Neural progenitor cell (in vitro differentiated cells): ENCODE results near the gene BCKDK. TPM values are rescaled to one million over a fixed set of nuclear protein-coding genes. Genes with fewer than 3 reads are reported as not detected.

Experiments used
- DNase-seq: peaks from one replicate; pipeline ENCODE4 v3.0.0-alpha.2; 2016; ENCODE audit warnings: low spot score
- H2AFZ ChIP-seq: fragments of 200-600 bp; sonication (generic); replicated peaks from 2 replicates; pipeline ENCODE4 v1.6.1; 2016; ENCODE audit warnings: antibody characterized with exemption
- H3F3A ChIP-seq: fragments of 200-600 bp; sonication (generic); 2 replicates; pipeline ENCODE4 v1.6.1; 2016; ENCODE audit warnings: antibody characterized with exemption, low read depth
- H3K27ac ChIP-seq: fragments of 200-600 bp; sonication (generic); 2 replicates; pipeline ENCODE4 v1.5.1; 2016; ENCODE audit warnings: mild to moderate bottlenecking
- H3K27me3 ChIP-seq: fragments of 200-600 bp; sonication (generic); 2 replicates; pipeline ENCODE4 v1.6.1; 2016; ENCODE audit warnings: mild to moderate bottlenecking, moderate library complexity
- H3K36me3 ChIP-seq: fragments of 200-600 bp; sonication (generic); 2 replicates; pipeline ENCODE4 v1.5.1; 2016
- H3K4me1 ChIP-seq: fragments of 200-600 bp; sonication (generic); 2 replicates; pipeline ENCODE4 v1.6.1; 2016; ENCODE audit warnings: mixed run types
- H3K4me2 ChIP-seq: fragments of 200-600 bp; sonication (generic); 2 replicates; pipeline ENCODE4 v1.6.1; 2016
- H3K4me3 ChIP-seq: fragments of 200-600 bp; sonication (generic); 2 replicates; pipeline ENCODE4 v1.5.1; 2016
- H3K79me2 ChIP-seq: fragments of 200-600 bp; sonication (generic); 2 replicates; pipeline ENCODE4 v1.6.1; 2016; ENCODE audit warnings: low read depth
- H3K9ac ChIP-seq: fragments of 200-600 bp; sonication (generic); 2 replicates; pipeline ENCODE4 v1.6.1; 2016
- H3K9me3 ChIP-seq: fragments of 200-600 bp; sonication (generic); 2 replicates; pipeline ENCODE4 v1.5.1; 2016; ENCODE audit warnings: low read depth
- H4K20me1 ChIP-seq: fragments of 200-600 bp; sonication (generic); 2 replicates; pipeline ENCODE4 v1.6.1; 2016; ENCODE audit warnings: low read depth
- H3K27ac Mint-ChIP-seq: 3 replicates; pipeline ENCODE4 v1.8.0; 2021; ENCODE audit warnings: mixed read lengths
- H3K27me3 Mint-ChIP-seq: 2 replicates; pipeline ENCODE4 v1.8.0; 2022; ENCODE audit warnings: low read depth, mild to moderate bottlenecking, inconsistent platforms, moderate library complexity, mixed read lengths; ENCODE audit not compliant: insufficient read depth
- H3K36me3 Mint-ChIP-seq: 3 replicates; pipeline ENCODE4 v1.8.0; 2021; ENCODE audit warnings: mixed read lengths
- H3K4me1 Mint-ChIP-seq: 3 replicates; pipeline ENCODE4 v1.8.0; 2021; ENCODE audit warnings: mixed read lengths
- H3K4me3 Mint-ChIP-seq: 3 replicates; pipeline ENCODE4 v1.8.0; 2021; ENCODE audit warnings: mild to moderate bottlenecking, moderate library complexity, mixed read lengths
- H3K9me3 Mint-ChIP-seq: 3 replicates; pipeline ENCODE4 v1.8.0; 2020; ENCODE audit warnings: mixed read lengths
- CTCF ChIP-seq: fragments of 200-600 bp; sonication (generic); IDR thresholded peaks from 2 replicates; pipeline ENCODE4 v1.5.1; 2017; ENCODE audit warnings: antibody characterized with exemption, mild to moderate bottlenecking
- EZH2 ChIP-seq: fragments of 200-600 bp; sonication (generic); IDR thresholded peaks from 2 replicates; pipeline ENCODE4 v1.6.1; 2017; ENCODE audit warnings: antibody characterized with exemption, mild to moderate bottlenecking, moderate library complexity
- EZH2phosphoT487 ChIP-seq: fragments of 200-600 bp; sonication (generic); IDR thresholded peaks from 2 replicates; pipeline ENCODE4 v1.6.1; 2017; ENCODE audit warnings: antibody characterized with exemption
- total RNA-seq: library from RNA; depleted of rRNA; stranded (reverse); fragments of >200 nt; gene quantifications from 2 replicates; pipeline ENCODE4 v1.2.3, GENCODE V29; 2015; ENCODE audit warnings: low replicate concordance

Gene BCKDK
- total RNA-seq, 1 donor from 2014 or later = 19.8 TPM

- Histone ChIP-seq H3K79me2 (peaks cover 31% of the 10 kb centered on the region), H3K36me3 (no peaks in the 10 kb centered on the region), H3K4me2 (no peak overlapping the region), H4K20me1 (peaks cover 59% of the 10 kb centered on the region), H3K27ac (no peak overlapping the region), H3K9ac (no peak overlapping the region), H3F3A (peaks cover 10% of the 10 kb centered on the region), H3K4me1 (peaks cover 6% of the 10 kb centered on the region), H2AFZ (no peak overlapping the region), H3K4me3 (no peak overlapping the region), H3K27me3 (no peaks in the 10 kb centered on the region), H3K9me3 (no peaks in the 10 kb centered on the region)
- TF ChIP-seq CTCF (no peak), EZH2phosphoT487 (no peak), EZH2 (no peak)
- H3K9me3 Mint-ChIP-seq = no peaks in the 10 kb centered on the region
- peaks cover 10% of the 10 kb centered on the region for H3K4me1 Mint-ChIP-seq
- H3K27ac Mint-ChIP-seq = no peak overlapping the region
- peaks cover 24% of the 10 kb centered on the region for H3K36me3 Mint-ChIP-seq
- H3K27me3 Mint-ChIP-seq = peaks cover 13% of the 10 kb centered on the region
- no peak overlapping the region for H3K4me3 Mint-ChIP-seq
- DNase-seq = no peak
Measured at GRCh38 chr16:31079342-31079944, 28.7 kb upstream of the BCKDK start.

GRCh38 chr16:31080035-31080629 is 28.1 kb upstream of the BCKDK start:
- Histone ChIP-seq H3K36me3 (no peaks in the 10 kb centered on the region), H3K27ac (no peak overlapping the region), H3K4me2 (no peak overlapping the region), H3K4me3 (no peak overlapping the region), H3K4me1 (peaks cover 5% of the 10 kb centered on the region), H3K79me2 (peaks cover 25% of the 10 kb centered on the region), H3K27me3 (no peaks in the 10 kb centered on the region), H2AFZ (no peak overlapping the region), H3K9ac (no peak overlapping the region), H3F3A (peaks cover 3% of the 10 kb centered on the region), H4K20me1 (peaks cover 59% of the 10 kb centered on the region), H3K9me3 (no peaks in the 10 kb centered on the region)
- TF ChIP-seq EZH2 = no peak
- TF ChIP-seq CTCF = no peak
- TF ChIP-seq EZH2phosphoT487 = no peak
- Mint-ChIP-seq H3K27me3 (peaks cover 10% of the 10 kb centered on the region), H3K4me1 (peaks cover 3% of the 10 kb centered on the region), H3K9me3 (no peaks in the 10 kb centered on the region), H3K4me3 (no peak overlapping the region), H3K36me3 (peaks cover 24% of the 10 kb centered on the region), H3K27ac (no peak overlapping the region)
- no peak for DNase-seq

- Histone ChIP-seq H3F3A (no peaks in the 10 kb centered on the region), H3K9me3 (no peaks in the 10 kb centered on the region), H3K4me2 (no peak overlapping the region), H3K9ac (no peak overlapping the region), H2AFZ (no peak overlapping the region), H3K4me1 (no peaks in the 10 kb centered on the region), H3K27ac (no peak overlapping the region), H3K27me3 (no peaks in the 10 kb centered on the region), H3K4me3 (no peak overlapping the region), H3K36me3 (no peaks in the 10 kb centered on the region), H4K20me1 (peaks cover 63% of the 10 kb centered on the region), H3K79me2 (peaks cover 18% of the 10 kb centered on the region)
- Mint-ChIP-seq H3K4me1 (peaks cover 3% of the 10 kb centered on the region), H3K27me3 (peaks cover 10% of the 10 kb centered on the region), H3K36me3 (peaks cover 24% of the 10 kb centered on the region), H3K27ac (no peak overlapping the region), H3K9me3 (no peaks in the 10 kb centered on the region), H3K4me3 (peak overlapping the region; percentile 60)
- DNase-seq = no peak
- TF ChIP-seq EZH2 (no peak), EZH2phosphoT487 (no peak), CTCF (no peak)
Measured at GRCh38 chr16:31080756-31081419, 27.3 kb upstream of the BCKDK start.
